Endothelial cell (in vitro differentiated cells): ENCODE data around the gene BRAT1. TPM values are rescaled to one million over a fixed set of nuclear protein-coding genes. Genes with fewer than 3 reads are reported as not detected.

ENCODE experiments used
- DNase-seq: peaks from one replicate; pipeline ENCODE4 v3.0.0; 2021; ENCODE audit warnings: low spot score
- H3K27ac Mint-ChIP-seq: one replicate; pipeline ENCODE4 v1.8.0; 2021; ENCODE audit warnings: mixed read lengths, inconsistent platforms; ENCODE audit not compliant: unreplicated experiment
- H3K27me3 Mint-ChIP-seq: one replicate; pipeline ENCODE4 v1.8.0; 2021; ENCODE audit warnings: mild to moderate bottlenecking, moderate library complexity, mixed read lengths, inconsistent platforms; ENCODE audit not compliant: unreplicated experiment
- H3K36me3 Mint-ChIP-seq: one replicate; pipeline ENCODE4 v1.8.0; 2021; ENCODE audit warnings: mild to moderate bottlenecking, low read depth, mixed read lengths, inconsistent platforms; ENCODE audit not compliant: unreplicated experiment
- H3K4me1 Mint-ChIP-seq: one replicate; pipeline ENCODE4 v1.8.0; 2021; ENCODE audit warnings: mild to moderate bottlenecking, mixed read lengths, inconsistent platforms; ENCODE audit not compliant: unreplicated experiment
- H3K4me3 Mint-ChIP-seq: one replicate; pipeline ENCODE4 v1.8.0; 2021; ENCODE audit warnings: mild to moderate bottlenecking, mixed read lengths, inconsistent platforms; ENCODE audit not compliant: unreplicated experiment
- H3K9me3 Mint-ChIP-seq: one replicate; pipeline ENCODE4 v1.8.0; 2021; ENCODE audit warnings: mixed read lengths, inconsistent platforms; ENCODE audit not compliant: unreplicated experiment
- total RNA-seq: library from RNA; stranded (reverse); fragmentation: NEBNext Ultra II Directional; extraction: Animal tissue kit (Norgen Biotek cat#: 25700); gene quantifications from one replicate; pipeline ENCODE4 v1.2.1, GENCODE V29; 2021; ENCODE audit not compliant: unreplicated experiment
- TF ChIP-seq, protein P1 (sequence below): fragments of 200-600 bp; sonication (generic); IDR thresholded peaks from one replicate; pipeline ENCODE4 v1.5.0; 2021; ENCODE audit warnings: antibody characterized with exemption; ENCODE audit not compliant: unreplicated experiment

The BRAT1 gene
- total RNA-seq, 1 donor from 2014 or later: 34.0 TPM

DNA sequence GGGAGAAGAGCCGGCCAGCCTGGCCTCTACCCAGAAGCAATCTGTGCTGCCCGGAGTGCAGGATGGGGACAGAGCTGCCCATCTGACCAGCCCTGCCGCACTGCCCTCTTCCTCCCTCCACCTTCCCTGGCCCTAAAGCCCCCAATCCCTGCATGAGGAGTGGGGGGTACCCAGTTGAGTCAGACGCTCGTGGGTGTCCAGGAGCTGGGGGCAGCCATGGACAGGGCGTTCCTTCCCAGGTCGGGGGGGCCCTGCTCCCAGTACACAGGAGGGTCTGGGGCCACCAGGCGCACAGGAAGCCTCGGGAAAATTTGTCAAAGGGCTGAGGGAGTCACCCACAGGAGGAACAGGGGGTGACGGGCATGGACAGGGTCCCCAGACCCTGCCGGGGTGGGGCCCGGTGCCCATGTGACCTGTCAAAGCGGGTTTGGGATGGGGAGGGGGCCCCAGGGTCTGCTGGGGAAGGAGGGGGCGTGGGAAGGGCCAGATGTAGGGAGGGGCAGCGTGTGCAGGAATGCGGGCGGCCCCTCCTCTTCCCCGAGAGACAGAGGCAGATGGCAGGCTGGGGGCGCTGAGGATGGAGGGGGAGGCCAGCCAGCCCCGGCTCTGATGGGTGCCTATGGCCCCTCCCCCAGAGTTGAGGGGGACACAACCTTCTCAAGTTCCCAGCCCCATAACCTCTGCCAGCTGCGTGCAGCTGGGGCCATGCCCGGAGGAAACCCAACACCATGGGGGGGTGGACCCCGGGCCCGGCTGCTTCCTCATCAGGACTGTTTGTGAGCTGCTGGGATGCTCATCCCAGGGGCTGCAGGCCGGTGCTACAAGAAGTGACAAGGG lies 57.6 kb downstream of the BRAT1 start:
- Mint-ChIP-seq H3K27ac (no peak overlapping the region), H3K27me3 (peaks cover 2% of the 10 kb centered on the region), H3K4me3 (no peak overlapping the region), H3K4me1 (peaks cover 2% of the 10 kb centered on the region), H3K36me3 (no peaks in the 10 kb centered on the region), H3K9me3 (no peaks in the 10 kb centered on the region)
- TF ChIP-seq, protein P1, sequence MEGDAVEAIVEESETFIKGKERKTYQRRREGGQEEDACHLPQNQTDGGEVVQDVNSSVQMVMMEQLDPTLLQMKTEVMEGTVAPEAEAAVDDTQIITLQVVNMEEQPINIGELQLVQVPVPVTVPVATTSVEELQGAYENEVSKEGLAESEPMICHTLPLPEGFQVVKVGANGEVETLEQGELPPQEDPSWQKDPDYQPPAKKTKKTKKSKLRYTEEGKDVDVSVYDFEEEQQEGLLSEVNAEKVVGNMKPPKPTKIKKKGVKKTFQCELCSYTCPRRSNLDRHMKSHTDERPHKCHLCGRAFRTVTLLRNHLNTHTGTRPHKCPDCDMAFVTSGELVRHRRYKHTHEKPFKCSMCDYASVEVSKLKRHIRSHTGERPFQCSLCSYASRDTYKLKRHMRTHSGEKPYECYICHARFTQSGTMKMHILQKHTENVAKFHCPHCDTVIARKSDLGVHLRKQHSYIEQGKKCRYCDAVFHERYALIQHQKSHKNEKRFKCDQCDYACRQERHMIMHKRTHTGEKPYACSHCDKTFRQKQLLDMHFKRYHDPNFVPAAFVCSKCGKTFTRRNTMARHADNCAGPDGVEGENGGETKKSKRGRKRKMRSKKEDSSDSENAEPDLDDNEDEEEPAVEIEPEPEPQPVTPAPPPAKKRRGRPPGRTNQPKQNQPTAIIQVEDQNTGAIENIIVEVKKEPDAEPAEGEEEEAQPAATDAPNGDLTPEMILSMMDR: no peak
- peak; percentile 4 for DNase-seq

DNA sequence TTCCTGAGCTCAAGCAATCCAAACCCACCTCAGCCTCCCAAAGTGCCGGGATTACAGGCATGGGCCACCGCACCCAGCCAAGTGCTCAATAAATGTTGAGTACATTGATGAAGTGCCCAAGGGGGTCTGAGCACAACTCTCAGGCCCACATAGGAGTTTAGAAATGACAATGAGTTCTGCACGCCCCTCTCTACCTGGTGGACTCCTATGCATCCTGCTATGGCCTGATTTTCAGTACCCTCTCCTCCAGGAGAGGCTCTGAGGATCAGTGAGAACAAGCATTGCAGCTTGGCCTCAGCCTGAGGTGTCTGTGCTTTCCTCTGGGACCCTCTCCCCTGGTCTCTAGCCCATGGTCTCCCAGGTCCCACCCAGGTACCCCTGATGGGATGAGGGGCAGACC lies 58.3 kb downstream of the BRAT1 start:
- no peak overlapping the region for H3K27ac Mint-ChIP-seq
- DNase-seq: peak; percentile 4
- TF ChIP-seq, protein P1: no peak
- H3K4me1 Mint-ChIP-seq: peaks cover 2% of the 10 kb centered on the region
- no peaks in the 10 kb centered on the region for H3K36me3 Mint-ChIP-seq
- H3K9me3 Mint-ChIP-seq: no peaks in the 10 kb centered on the region
- H3K4me3 Mint-ChIP-seq: no peak overlapping the region
- H3K27me3 Mint-ChIP-seq: peaks cover 4% of the 10 kb centered on the region

DNA sequence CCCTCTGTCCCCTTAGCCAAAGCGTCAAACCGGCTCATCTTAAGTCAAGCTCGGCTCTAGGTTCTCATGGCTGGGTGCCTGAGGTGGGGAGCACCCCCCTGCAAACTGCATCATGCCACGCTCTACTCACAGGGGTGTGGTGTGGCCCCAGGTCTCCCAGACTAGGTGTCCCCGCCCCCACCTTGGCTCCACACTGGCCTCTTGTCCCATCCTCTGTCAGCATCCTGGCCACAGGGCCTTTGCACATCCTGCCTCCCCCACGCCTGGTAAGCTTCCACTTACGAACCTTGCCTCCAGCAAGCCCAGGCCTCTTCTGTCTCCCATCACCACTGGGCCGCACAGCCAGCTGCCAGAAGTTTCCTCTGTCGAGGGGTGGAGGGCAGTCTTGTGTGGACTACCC lies 58.9 kb downstream of the BRAT1 start:
- Mint-ChIP-seq H3K4me3 (no peak overlapping the region), H3K27ac (no peak overlapping the region), H3K36me3 (no peaks in the 10 kb centered on the region), H3K27me3 (peaks cover 6% of the 10 kb centered on the region), H3K9me3 (no peaks in the 10 kb centered on the region), H3K4me1 (peaks cover 2% of the 10 kb centered on the region)
- peak; percentile 2 for DNase-seq
- TF ChIP-seq, protein P1: no peak

DNA sequence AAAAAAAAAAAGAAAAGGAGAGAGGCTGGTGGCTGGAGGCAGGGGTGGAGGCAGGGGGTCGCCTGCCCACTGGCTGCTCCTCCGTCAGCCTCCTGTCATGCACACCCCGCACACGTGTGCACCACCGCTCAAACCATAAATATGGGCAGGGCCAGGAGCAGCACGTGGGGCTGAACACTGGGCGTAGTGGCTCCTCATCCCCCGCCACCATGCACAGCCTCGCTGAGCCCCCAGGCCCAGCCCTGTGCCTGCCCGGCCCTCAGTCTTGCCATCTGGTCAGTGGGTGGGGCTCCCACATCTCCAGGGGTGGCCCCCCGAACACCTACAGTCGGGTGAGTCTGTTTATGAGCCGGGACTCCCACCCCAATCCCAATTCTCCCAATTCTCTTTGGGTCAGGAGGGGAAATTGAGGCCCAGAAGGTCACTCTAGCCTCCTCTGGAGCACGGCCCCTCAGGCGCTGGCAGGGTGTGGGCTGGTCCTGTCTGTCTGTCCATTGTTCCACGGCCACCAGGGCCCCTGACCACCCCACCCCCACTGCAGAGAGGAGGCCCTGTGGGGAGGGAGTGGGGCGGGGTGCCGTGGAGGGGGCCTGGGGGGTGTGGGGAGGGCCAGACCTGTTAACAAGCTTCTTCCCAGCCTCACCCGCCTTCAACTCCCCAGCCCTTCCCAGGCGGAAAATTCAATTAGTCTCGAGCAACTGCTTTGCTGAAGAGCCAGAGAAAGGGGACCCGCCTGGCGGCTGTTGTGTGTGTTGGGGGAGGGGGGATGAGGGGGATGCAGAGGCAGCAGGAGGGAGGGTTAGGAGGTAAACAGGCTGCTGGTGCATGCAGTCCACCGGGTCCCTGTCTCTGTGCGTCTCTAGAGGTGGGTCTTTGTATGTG lies 59.7 kb downstream of the BRAT1 start:
- Mint-ChIP-seq H3K4me3 (no peak overlapping the region), H3K27ac (no peak overlapping the region), H3K4me1 (peaks cover 2% of the 10 kb centered on the region), H3K9me3 (no peaks in the 10 kb centered on the region), H3K36me3 (no peaks in the 10 kb centered on the region), H3K27me3 (peaks cover 6% of the 10 kb centered on the region)
- TF ChIP-seq, protein P1: no peak
- DNase-seq: peak; percentile 5
